ENCODE measurements around the gene CRELD2.

- TF ChIP-seq CTCF (IDR thresholded peaks at IDR 0.05) (no peak), POLR2A (IDR thresholded peaks at IDR 0.05; ENCODE audit: low read depth) (no peak), POLR2AphosphoS5 (IDR thresholded peaks at IDR 0.05) (no peak), EP300 (IDR thresholded peaks at IDR 0.05) (no peak)
Observed at GRCh38 chr22:49921508-49922278, 3.3 kb downstream of the CRELD2 start.
